ENCODE data around the gene KRT6A.

The KRT6A gene

DNA sequence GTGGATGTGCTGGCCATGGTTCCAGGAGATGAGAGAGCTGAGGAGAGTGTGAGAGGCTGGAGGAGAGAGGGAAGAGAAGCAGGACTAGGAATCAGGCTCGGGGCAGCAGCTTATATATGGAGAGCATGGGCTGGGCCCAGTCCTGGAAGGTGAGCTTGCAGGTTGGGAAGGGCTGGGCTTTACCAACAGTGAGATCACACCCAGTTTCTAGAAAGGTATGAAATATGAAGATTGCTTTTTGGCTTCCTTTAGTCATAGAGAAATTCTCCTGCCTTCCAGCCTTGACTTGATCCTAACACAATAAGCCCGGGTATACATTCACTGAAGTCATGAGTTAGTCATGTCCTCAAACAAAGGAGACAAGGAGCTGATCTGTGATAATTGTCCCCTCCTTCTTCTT is at the start of gene KRT6A:
Gene KRT6A (minus strand): TSS at position 86 of the 400 bp plus-strand sequence. CDS start 69 bp downstream, at position 17.
- DNase-seq = no peak

DNA sequence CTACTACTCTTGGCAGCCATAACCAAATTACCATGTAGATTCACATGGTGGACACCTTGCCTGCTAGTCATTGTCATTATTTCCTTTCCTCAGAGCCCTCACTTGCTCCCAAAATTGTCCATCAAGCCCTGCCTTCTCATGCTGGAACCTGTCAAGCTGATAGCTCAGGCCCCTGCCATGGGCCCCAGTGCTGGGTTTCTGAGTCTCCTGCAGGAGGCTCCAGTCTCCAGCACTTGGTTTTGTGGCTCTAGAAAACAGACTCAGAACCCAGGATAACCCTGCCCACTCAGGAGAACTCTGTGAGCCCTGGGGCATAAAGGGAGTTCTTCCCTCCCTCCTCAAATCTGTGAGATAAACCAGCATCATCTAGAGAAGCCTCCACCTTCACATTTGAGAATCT is 49.1 kb upstream of the KRT6A start:
- no peak for DNase-seq

DNA sequence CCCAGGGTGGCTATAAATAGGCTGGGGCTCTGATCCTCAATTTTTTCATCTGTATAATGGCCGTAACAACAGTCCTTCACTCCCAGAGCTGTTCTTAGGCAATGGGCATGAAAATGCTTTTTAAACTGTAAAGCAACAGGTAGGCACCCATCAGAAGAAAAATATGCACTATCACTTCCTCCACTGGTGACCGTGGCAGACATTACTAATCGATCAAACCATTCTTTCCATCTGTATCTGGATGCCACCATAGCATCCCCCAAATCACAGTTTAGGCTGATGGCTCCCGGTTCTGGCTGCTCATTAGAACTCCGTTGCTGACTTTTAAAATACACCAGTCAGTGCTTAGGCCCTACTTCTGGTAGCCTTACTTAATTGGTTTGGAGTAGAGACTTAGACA is 48.7 kb upstream of the KRT6A start:
- DNase-seq = no peak

DNA sequence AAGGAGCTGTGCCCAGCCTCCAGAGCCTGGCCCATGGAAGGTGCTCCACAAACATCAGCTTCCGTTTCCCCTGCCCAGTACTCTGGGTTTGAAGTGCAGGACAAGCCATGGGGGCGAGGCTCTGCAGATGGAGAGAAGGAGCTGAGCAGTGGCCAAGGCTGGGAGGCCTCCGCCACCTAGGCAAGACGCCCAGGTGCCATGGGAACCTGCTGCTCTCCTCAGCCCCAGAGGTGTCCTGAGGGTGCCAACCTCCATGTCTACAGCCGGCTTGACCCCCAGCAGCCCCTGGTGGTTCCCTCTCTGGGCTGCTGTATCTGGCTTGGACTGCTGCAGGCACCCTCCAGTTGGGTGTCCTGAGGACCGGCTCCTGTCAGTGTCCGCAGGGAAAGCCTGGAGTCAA is 47.5 kb upstream of the KRT6A start:
- no peak for DNase-seq

DNA sequence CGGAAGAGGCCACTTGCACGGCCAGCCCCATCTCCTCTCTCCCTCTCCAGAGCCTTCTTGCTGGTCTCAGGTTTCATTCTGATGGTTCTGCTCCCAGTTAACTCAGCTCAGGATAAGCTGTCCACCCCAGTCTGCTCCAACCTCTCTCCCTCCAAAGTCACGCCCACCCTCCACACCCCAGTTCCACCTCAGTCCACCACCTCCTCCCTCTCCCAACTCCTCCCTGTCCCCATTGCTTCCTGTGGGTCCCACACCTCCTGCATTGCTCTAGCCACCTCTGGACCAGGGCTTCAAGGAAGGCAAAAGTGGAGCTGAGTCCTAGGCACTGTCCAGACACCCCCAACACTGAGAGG is 46.7 kb upstream of the KRT6A start:
- no peak for DNase-seq

DNA sequence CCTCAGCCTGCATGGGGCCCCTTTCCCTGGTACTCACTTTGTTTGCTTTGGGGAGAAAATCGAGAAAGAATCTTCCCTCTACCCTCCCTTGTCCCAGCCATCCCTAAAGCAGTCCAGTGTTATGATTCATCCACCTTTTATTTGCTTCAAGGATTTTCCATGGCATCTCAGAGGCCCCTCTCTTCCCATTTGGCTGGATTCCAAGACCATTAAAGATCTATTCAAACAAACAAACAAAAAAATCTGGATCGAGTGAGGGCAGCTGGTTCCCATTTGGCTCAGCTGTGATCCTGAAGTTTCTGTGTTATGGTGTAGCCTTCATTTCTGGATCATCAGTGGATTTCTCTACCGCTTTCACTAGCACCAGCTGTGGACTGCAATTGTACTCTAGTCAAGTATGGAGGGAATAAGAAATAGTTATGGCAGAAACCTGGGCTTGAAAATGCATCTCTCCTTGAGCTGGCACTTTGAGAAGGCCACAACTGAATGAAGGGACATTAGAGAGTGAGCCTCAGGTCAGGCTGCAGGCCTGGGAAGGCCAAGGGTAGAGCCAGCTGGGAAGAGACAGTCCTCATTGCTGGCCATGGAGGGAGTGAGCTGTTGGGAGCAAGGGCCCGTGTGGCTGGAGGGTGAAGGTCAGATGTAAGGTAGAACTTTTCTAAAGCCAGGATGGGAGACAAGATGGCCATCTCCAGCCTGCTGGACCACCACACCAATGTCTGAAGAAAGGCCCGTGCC is 46.2 kb upstream of the KRT6A start:
- peak; percentile 73 for DNase-seq

DNA sequence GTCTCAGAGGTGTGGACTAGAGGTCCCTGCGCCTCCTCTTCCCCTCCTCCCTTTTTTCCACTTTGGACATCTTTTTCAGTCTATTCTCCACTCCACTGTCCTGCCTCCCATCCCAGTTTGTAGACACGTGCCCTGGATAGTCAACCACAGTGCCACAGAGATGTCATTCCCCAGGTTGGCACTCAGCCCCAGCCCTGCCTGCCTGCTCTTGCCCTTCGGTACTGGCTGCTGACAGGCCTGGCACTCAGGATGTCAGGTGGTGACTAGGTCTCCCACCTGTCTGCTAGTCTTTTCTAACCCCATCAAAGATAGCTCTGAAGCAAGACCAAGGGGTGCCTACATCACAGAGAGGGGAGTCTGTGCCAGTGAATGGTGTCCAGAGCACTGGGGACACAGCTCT is 44.0 kb upstream of the KRT6A start:
- DNase-seq = no peak

DNA sequence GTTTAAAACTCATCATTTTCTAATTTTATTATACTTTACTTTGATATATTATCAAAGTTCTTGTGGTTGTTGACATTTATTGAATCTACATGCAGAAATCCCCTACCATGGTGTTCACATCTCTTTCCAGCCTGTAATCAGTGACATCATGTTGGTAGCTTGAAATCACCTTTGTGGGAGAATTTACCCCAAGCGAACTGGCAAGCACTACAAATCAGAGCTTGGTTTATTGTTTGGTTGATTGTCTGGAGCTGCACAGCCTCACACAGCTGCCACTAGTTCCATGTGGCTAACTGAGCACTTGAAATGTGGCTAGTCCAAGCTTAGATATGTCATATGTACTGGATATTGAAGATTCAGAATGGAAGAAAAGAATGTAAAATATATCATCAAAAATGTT is 42.5 kb upstream of the KRT6A start:
- DNase-seq = no peak

DNA sequence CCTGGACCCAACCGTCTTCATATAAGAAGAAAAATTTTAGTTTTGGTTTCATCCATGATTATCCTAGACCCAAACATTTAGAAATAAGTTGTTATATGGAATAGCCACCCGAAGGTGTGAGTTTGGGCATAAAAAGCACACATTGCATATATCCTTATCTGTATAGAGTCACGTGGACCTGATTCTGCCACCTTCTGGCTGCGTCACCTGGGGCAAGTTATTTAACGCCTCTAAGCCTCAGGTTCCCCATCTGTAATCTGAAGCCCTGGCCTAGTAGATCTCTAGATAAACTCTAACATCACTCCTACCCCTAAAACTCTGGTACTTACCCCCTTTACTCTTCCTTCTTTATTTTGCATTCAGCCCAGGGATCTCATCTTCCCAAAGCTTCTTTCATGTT is 41.4 kb upstream of the KRT6A start:
- no peak for DNase-seq

DNA sequence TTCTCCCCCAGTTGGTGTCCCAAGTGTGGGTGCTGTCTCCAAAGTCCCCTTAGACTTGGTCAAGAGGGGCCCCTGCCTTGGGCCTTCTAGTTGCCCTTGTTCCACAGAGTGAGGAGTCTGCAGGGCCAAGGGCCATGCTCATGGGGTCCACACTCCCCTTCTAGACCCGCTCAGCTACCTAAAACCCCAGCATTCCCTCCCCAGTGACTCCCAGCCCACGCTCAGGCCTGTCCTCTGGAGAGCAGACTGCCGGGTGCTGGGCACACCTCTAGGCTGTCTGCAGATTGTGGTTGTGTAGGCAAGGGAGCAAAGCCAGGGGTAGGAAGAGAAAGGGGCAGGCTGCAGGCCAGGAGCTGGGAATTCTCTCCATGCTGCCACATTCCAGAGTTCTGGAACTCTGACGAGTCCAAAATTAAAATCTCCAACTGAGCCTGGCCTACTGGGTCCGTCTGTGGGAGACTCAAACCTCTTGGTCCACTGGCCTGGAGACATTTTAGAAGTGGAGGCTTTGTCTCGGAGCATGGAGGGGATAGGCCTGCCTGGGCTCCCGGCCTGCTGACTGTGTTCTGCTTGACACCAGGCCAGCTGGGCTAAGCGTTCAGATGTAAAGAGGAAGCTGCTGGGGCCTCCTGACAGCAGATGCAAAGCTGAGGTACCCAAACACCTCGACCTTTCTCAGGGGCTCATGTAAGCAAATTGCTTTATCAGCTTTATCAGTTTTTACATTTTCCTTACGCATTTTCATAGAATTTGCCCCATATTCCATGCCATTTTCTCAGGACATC is 40.8 kb upstream of the KRT6A start:
- no peak for DNase-seq

DNA sequence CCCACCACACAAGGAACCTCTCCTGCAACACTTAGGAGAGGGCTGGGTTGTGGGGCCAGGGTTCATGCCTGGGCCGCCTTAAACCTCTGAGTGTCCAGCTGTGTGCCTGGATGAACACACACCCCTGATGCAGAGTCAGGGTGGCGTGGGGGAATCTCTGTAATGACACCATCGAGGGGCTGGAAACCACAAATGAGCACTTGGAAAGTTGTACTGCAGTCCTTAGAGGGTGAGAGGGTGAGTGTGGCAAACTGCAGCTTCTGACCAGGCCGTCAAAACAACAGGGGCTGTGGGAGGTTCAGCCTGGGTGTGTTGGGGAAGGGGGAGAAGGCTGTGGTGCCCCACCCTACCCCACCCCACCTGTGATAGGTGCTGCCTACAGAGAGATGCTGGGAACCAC is 39.6 kb upstream of the KRT6A start:
- DNase-seq = no peak

DNA sequence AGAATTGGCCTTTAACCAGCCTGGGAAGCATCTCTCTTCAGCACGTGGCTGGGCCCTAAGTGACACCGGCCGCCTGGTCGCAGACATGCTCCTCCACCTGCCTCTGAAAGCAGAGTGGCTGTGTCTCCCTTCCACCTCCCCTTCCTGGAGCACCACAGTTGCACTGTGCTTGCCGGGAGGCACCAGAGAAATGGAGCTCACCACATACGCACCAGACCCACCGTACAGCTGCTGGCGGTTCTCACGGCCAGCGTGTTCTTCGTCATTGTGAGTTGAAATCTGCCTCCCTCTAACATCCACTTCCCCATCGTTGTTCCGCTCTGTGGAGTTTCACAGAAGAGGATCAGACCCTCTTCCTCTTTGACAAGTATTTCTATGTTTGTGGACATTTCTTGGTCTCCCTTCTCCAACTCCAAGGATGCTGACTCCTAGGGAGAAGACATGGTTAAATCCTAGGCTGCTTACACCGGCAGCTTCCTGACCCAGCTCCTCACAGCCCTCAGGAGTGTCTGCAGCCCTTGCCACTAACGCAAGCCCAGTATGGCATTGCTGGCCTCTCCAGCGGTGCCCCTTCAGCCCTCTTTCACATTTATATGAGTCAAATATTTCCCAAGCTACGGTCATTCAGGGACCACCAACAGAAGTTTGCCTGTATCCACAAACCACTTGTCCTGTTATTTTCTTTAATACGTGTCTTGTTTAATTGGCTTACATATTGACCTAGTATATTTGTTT is 38.7 kb upstream of the KRT6A start:
- no peak for DNase-seq

DNA sequence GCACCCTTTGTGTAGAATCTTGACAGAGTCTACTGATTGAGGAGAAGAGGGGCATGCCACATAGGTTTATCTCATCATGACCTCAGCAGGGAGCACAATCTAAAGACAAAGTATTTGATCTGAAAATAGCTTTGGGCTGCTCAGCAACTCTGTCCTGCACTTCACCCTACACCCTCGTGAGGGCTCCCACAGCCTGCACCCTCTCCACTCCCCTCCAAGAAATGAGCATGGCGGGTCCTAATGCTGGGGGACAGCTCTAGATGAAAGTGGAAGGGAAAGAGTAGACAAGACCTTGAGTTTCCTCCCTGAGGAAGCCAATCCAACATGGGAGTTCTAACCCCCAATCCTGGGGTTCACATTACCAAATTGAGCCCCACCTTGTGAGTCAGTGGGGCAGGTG is 37.8 kb upstream of the KRT6A start:
- no peak for DNase-seq

DNA sequence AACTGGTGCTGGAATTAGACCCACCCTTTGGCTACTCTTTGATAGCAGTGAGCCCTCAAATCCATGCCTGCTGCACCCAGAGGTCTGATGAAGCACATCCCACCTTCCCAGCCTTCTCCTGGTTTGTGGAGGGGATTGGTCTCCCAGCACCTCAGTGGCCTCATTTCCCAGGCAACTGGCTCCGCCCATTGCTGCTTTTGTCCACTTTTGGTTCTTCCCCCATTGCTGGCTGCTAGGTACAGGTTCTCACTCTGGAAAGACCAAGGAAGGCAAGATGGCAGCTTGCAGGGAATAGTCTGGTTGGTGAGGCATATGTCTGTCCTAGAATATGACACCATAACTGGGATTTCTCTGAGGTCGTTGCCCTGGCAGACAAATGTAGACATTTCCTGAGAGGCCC is 37.3 kb upstream of the KRT6A start:
- DNase-seq = no peak

DNA sequence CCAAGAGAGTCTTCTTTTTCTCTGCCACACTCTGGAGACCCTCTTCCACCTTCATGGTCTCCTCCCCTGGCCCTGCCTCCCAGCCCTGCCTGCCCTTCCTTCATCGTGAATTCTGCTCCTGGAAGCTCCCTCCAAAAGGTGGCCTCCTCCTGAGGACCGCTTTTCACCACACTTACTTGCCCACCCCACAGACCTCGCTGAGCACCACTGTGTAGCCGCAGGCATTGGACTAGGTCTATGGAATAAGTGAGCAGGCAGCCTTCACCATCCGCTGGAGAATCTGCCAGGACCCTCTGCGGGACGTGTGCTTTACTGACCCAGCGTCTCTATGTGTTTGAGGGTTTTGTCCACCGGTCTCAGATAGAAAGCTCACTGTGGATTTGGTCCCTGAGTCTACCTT is 36.8 kb upstream of the KRT6A start:
- no peak for DNase-seq

DNA sequence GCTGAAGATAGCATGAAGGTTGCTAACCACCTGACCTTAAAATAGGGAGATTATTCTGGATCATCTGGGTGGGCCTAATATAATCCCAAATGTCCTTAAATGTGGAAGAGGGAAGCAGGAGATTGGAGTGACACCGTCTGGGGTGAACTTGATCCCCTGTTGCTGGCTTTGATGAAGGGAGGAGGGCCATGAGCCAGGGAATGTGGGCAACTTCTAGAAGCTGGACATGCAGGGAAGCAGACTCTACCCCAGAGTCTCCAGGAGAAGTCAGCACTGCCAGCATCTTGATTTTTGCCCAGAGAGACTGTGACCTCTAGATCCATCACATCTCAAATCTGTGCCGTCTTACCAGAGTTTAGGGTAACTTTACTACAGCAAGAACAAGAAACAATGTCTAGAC is 36.4 kb upstream of the KRT6A start:
- no peak for DNase-seq

DNA sequence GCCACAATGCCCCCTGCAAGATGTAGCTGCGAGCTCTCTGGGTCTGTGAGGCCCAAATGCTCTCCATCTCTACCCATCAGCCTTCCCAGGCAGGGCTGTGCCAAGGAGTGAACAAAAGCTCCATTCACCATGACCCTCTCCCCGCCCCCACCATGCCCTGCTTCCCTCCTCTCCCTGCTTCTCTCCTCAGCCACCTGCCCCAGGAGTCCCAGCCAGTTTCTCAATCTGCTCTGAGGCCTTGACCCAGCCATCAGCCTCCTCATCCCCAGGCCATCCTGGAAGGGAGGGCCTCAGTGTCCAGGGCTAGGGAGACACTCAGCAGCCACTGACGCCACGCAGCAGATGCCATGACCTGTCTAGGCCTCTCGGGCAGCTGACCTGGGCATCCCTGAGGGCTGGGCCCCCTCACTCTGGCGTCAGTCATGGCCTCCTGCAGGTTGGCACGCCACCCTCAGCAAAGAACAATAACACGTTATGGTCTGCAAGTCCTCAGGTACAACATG is 35.6 kb upstream of the KRT6A start:
- no peak for DNase-seq

DNA sequence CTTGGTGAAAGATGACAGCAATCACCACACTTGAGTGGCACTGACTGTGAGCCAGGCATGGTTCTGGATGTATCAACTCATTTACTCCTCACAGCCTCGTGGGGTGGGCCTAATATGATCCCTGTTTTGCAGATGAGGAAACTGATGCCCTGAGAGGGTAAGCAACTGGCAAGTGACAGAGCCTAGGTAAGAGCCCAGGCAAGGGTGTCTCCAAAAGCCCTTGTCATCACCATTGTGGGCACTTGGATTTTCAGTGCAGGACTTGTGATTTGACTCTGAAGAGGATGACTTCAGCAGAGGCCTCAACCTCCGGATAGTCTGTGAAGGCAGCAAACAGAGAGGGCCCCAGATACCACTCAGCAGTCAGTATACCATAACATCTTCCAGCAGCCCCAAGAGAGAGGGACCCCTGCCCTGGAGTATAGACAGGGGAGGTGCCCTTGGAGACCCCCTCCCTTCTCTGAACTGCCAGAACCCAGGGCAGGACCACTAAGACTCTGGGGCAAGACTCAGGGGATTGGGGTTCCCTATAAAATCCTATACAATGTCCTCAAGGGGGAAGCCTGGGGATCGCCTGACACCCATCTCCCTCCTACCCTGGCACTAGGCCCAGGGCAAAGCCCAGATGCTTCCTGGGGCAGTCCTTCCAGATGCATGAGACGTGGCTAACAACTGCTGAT is 34.2 kb upstream of the KRT6A start:
- DNase-seq = no peak

DNA sequence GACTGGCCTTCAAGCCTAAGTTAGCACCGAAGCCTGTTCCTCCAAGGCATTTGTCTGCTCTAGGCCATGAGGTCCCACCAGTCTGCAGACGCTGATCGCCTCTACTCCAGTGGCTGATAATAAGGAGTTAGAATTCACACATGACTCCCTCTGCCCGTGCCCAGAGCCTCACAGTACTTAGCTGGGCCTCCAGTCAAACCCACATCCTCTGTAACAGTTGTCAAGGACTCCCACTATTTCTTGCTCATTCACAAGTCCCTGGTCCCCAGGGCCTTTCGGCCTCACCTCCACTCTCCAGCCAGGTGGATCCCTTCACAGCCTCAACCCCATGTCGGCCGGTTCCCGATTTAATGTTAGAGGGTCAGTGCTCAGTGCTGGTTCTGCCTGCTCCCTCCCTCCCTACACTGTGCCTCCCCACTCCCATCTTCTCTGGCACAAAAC is 33.5 kb upstream of the KRT6A start:
- no peak for DNase-seq

DNA sequence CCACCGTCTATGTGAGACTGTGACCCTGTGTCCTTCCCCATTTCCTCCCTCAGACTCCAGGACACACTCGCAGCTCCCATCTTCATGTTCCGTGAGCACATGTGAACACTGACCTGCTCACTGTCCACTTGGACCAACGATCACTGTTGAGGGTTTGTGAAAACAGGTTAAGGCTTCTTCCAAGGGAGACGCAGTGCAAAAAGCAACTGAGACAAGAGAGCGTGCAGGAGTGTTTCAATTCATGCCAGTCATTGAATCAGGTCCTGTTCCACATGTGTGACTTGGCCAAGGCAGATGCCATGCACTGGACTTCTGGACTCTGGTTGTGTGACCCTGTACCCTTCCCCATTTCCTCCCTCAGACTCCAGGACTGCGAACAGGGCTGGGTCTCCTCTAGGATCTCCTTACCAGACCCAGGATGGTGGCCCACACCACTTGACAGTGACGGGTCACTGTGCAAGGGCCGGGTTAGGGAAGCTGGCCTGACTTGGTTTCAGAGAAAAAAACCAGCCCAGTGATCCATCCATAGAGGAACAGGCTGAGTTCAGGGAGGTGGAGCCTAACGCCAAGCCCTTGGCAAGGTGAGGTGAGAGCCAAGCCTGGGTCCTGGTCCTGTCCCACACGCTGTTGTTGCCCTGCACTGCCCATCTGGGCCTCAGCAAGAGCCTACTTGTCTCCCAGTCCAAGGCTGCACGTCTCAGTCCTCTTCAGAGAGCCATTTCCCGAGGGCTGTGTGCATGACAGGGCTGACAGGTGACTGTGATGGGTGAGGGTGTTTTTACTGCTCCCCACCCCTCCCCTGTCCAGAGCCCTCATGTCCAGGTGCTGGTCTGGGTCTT is 32.8 kb upstream of the KRT6A start:
- DNase-seq = no peak

DNA sequence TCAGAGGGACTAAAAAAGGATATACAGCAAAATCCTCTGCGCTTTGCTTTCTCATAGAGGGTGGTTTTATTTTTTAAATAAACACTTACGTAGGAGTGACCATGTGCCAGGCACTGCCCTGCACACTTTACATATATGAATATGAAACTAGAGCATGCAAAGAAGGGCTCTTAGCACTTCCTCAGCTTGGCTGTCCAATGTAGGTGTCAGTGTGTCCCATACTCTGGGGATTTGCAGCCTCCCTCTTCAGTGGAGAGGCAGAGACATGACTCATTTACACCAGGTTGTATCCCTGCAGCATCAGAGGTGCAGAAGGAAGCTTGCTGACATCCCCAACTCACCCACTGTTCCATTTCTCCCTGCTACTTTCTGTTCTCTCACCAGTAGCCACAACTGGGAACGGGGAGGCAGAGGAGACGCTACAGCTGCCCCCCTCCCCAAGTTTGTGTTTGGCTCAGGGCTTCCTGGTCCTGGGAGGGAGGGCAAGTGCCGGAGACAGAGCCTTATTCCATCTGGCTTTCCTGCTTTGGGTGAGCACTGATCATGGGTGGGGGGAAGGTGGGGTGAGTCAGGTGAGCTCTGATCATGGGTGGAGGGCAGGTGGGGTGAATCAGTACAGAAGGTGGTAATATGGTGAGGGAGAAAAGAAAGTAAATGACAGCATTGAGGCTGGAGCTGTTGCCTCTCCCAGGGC is 32.0 kb upstream of the KRT6A start:
- DNase-seq = no peak
